ENCODE results near the gene GSTM2.
A peak's percentile ranks its signal among the peaks of the same experiment; 100 is the strongest.

Gene GSTM2

GRCh38 chr1:109667452-109668122, at the start of gene GSTM2:
Gene GSTM2, plus strand, starts transcription at chr1:109668057. Its CDS starts 59 bp downstream, at chr1:109668116.
- DNase-seq, result peak; percentile 94

DNA sequence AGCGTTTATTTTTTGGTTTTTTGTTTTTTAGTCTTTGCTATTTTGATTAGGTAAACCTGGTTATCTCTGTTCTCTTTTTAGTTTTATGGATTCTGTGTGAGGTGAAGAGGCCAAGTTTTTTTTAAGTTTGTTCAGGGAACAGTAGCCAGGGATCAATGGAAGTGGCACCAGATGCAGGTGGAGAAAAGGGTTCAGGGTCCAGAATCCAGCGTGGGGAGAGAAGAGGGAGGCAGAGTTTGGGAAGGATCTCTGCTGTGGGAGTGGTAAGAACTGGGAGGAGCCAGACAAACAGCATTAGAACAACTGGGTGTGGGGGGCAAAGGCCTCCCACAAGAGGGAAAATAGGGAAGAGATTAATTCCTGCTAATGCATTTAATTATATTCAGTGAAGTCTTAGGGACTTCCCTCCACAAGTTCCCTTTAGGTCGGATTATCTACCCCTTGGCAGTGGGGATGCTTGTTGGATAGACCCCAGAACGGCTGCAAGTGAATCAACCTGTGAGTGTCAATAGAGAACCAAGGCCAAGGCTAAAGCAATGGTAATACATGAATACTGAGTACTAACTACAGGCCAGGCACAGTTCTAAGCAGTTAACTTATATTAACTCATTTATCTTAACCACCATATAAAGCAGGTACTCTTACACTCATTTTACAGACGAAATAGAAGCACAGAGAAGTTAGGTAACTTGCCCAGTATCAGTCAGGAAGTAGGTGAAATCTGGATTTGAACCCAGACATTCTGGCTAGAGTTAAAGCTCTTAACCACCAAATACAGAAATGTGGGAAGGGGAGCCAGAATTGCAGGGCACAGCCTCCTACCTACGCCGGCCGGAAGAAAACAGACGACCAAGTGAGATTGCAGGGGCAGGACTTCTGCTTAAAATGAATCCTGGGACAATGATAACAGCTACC, 48.9 kb upstream of the GSTM2 start:
- DNase-seq, result no peak

- peak; percentile 77 for DNase-seq
Observed at GRCh38 chr1:109619576-109620400, 48.1 kb upstream of the GSTM2 start, which contains the start of the genes AMPD2 and GNAT2. Gene AMPD2, plus strand, starts transcription at chr1:109619837. Its CDS starts 1,339 bp downstream, at chr1:109621176. Gene GNAT2, minus strand, starts transcription at chr1:109619616. Its CDS starts 6,746 bp downstream, at chr1:109612870.

- no peak for DNase-seq
Observed at GRCh38 chr1:109620401-109620791, 47.5 kb upstream of the GSTM2 start.

GRCh38 chr1:109620841-109621286, 47.0 kb upstream of the GSTM2 start:
- peak; percentile 100 for DNase-seq

- peak; percentile 13 for DNase-seq
Observed at GRCh38 chr1:109621379-109622136, 46.3 kb upstream of the GSTM2 start.

- DNase-seq, result no peak
Observed at GRCh38 chr1:109622137-109622892, 45.5 kb upstream of the GSTM2 start.

DNA sequence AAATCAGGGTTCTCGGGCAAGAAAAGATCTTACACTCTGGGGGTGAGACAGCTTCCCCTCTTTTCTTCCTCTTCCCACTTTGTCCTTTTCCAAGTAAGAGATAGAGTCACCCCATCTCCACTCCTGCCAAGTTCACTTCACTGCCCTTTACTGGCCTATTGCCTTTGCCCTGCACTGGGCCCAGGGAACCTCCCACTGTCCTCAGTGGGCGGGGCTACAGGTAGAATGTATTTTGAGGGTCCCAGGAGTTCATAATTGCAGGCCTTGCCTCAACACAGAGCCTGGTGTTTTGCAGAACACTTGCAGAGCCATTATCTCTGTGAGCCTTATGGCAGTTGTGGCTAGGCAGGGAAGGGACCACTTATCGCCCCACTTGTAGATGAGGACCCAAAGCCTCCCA, 45.0 kb upstream of the GSTM2 start:
- no peak for DNase-seq

DNA sequence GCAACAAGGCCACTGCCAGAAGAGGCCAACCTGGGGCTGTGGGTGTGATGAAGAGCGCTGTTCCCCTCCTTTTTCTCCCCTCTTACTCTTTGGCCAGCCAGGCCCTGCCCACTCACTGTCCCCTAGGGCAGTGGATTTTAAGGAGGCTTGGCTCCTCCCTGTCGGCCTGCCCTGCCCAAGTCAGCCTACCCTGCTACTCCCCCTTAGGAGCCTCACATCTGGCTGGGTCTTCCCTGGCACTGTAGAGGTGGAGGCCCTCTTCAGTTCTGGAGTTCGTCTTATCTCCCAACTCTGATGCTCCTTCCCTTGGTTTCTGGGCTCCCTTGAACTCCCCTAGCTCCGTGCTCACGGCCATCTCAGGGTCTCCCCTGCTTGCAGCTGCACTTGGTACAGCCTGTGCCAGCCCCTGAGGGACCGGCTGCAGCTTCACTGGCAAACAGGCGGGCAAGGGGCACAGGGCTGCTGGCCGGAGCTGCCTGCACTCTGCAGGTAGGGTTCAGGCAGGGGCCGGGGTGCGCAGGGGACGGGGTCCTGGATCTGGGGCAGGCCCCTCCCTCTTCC, 44.2 kb upstream of the GSTM2 start:
- no peak for DNase-seq

DNA sequence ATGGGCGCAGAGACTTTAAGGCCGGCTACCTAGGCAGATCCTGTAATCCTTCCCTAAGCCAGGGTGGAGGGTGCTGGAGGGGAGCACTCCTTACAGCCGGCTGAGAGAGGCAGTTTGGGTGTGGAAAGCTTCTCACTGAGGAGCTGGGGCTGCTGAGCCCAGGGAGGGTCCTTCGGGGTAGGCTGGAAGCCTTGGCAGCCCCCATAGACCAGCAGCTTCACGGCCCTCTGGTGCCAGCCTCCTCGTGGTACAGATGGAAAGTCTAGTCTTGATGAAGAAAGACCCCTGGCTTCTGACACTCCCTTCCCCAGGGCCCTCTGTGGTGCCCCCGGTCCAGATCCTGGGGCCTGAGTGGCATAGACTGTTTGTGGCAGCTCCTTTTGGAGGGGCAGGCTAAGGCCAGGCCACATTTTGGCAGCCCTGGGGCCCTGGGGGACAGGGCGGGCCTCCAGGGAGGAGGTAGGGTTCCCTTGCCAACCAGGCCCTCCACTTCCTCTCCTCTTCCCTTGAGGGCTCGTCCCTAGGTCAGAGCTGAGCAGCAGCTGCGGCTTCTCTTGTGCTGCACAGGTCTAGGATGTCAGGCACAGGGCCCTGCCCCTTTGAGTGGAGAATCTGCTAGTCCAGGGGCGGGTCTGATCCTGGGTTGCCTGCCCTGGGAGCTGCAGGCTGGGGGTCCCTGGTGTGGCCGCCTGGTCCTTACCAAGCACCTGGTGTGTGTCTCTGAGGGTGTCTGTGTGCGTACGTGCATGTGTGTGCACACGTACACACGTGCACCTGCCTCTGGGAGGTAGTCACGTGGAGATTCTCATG, 43.5 kb upstream of the GSTM2 start:
- peak; percentile 41 for DNase-seq

- no peak for DNase-seq
Observed at GRCh38 chr1:109625176-109625575, 42.7 kb upstream of the GSTM2 start.

- no peak for DNase-seq
Observed at GRCh38 chr1:109625601-109626560, 42.0 kb upstream of the GSTM2 start.

DNA sequence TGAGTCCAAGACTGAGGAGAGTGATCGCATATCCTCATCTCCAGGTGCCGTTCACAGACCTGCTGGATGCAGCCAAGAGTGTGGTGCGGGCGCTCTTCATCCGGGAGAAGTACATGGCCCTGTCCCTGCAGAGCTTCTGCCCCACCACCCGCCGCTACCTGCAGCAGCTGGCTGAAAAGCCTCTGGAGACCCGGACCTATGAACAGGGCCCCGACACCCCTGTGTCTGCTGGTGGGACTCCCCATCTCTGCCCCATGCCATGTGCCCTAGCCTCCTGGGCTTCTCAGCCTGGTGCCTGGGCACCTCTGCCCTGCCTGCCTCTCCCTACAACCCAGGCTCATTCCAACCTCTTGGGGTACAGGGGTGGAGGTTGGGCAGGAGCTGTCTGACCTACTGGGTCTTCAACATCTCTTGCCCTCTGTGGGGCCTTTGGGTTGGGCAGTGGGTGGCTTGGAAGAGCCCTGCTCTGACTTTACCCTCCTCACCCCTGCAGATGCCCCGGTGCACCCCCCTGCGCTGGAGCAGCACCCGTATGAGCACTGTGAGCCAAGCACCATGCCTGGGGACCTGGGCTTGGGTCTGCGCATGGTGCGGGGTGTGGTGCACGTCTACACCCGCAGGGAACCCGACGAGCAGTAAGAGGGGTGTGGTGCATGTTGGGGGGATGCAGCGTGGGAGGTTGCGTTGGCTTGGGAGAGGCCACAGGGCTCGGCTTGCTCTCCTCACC, 41.0 kb upstream of the GSTM2 start:
- no peak for DNase-seq

DNA sequence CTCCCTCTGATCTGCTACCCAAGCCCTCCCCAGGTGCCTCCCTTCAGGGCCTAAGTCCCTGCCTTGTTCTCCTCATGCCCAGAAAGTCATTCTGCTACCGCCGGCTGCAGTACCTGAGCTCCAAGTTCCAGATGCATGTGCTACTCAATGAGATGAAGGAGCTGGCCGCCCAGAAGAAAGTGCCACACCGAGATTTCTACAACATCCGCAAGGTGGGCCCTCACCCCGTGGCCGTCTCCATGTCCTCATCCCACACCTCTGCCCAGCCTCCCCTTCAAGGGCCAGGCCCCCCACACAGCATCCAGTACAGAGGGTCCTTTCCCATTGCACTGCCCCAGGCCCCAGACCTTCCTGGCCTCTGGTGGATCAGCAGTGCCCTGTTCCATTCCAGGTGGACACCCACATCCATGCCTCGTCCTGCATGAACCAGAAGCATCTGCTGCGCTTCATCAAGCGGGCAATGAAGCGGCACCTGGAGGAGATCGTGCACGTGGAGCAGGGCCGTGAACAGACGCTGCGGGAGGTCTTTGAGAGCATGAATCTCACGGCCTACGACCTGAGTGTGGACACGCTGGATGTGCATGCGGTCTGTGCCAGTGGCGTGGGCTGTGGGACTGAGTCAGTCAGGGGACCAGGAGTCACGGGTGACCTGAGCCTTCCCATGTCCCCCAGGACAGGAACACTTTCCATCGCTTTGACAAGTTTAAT, 40.0 kb upstream of the GSTM2 start:
- DNase-seq, result no peak

- no peak for DNase-seq
Observed at GRCh38 chr1:109628540-109629321, 39.1 kb upstream of the GSTM2 start.

DNA sequence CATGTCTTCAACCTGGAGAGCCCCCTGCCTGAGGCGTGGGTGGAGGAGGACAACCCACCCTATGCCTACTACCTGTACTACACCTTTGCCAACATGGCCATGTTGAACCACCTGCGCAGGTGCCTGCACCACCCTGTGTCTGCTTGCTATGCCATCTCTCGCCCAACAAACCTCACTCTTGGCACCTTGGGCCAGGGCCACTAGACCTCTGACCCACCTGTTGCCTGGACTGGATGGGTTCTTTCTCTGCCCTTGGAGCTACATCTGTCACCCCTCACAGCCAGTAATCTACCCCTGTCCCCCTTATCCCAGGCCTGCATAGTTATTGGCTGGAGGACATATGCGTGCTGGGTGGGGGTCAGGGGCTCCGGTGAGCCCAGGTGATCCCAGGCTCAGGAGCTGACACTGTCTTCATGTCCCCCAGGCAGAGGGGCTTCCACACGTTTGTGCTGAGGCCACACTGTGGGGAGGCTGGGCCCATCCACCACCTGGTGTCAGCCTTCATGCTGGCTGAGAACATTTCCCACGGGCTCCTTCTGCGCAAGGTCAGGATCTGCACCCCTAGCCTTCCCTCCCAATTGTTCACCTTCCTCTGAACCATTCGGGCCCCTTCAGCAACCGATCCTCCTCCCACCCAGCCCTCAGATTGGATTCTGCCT, 38.4 kb upstream of the GSTM2 start:
- no peak for DNase-seq

Measured in CD4-positive, alpha-beta T cell treated with Interleukin-6 for 4 hours (primary cell).